HUES48 (cell line): Measurements from ENCODE around the gene HRAS.

ENCODE experiments used
- H3K27ac ChIP-seq: one replicate; pipeline ENCODE4 v1.7.0; 2013; ENCODE audit warnings: low read depth, low read length, inconsistent platforms
- H3K27me3 ChIP-seq: 2 replicates; pipeline ENCODE4 v1.6.1; 2013; ENCODE audit warnings: mild to moderate bottlenecking, low read length; ENCODE audit not compliant: control insufficient read depth, insufficient read depth
- H3K36me3 ChIP-seq: 2 replicates; pipeline ENCODE4 v1.6.1; 2013; ENCODE audit warnings: low read length; ENCODE audit not compliant: control insufficient read depth, insufficient read depth
- H3K4me1 ChIP-seq: 2 replicates; pipeline ENCODE4 v1.6.1; 2013; ENCODE audit warnings: mild to moderate bottlenecking, low read length; ENCODE audit not compliant: control insufficient read depth, insufficient read depth
- H3K4me3 ChIP-seq: 2 replicates; pipeline ENCODE4 v1.5.1; 2013; ENCODE audit warnings: mild to moderate bottlenecking, low read depth, low read length
- H3K9ac ChIP-seq: 2 replicates; pipeline ENCODE4 v1.6.1; 2013; ENCODE audit warnings: mild to moderate bottlenecking, low read depth, low read length, moderate library complexity
- H3K9me3 ChIP-seq: 2 replicates; pipeline ENCODE4 v1.6.1; 2013; ENCODE audit warnings: low read length; ENCODE audit not compliant: control insufficient read depth, insufficient read depth

Gene HRAS

GRCh38 chr11:502288-503178 is 32.8 kb downstream of the HRAS start:
- no peak overlapping the region for H3K4me3 ChIP-seq
- H3K27ac ChIP-seq = no peak overlapping the region
- peaks cover 3% of the 10 kb centered on the region; the same call in 1 of the 2 replicates for H3K9me3 ChIP-seq
- H3K4me1 ChIP-seq = peaks cover 8% of the 10 kb centered on the region
- no peaks in the 10 kb centered on the region for H3K27me3 ChIP-seq
- H3K36me3 ChIP-seq = peaks cover 37% of the 10 kb centered on the region
- H3K9ac ChIP-seq = no peak overlapping the region

- no peak overlapping the region for H3K27ac ChIP-seq
- peaks cover 9% of the 10 kb centered on the region for H3K9me3 ChIP-seq
- peaks cover 8% of the 10 kb centered on the region for H3K4me1 ChIP-seq
- no peak overlapping the region for H3K9ac ChIP-seq
- H3K36me3 ChIP-seq = peaks cover 45% of the 10 kb centered on the region
- H3K27me3 ChIP-seq = no peaks in the 10 kb centered on the region
- no peak overlapping the region for H3K4me3 ChIP-seq
Observed at GRCh38 chr11:501683-502287, 33.6 kb downstream of the HRAS start.

- H3K27me3 ChIP-seq = no peaks in the 10 kb centered on the region
- H3K9ac ChIP-seq = no peak overlapping the region
- no peak overlapping the region for H3K27ac ChIP-seq
- peaks cover 49% of the 10 kb centered on the region for H3K36me3 ChIP-seq
- H3K4me1 ChIP-seq = peaks cover 8% of the 10 kb centered on the region
- peaks cover 9% of the 10 kb centered on the region for H3K9me3 ChIP-seq
- H3K4me3 ChIP-seq = no peak overlapping the region
Observed at GRCh38 chr11:501001-501682, 34.2 kb downstream of the HRAS start.

DNA sequence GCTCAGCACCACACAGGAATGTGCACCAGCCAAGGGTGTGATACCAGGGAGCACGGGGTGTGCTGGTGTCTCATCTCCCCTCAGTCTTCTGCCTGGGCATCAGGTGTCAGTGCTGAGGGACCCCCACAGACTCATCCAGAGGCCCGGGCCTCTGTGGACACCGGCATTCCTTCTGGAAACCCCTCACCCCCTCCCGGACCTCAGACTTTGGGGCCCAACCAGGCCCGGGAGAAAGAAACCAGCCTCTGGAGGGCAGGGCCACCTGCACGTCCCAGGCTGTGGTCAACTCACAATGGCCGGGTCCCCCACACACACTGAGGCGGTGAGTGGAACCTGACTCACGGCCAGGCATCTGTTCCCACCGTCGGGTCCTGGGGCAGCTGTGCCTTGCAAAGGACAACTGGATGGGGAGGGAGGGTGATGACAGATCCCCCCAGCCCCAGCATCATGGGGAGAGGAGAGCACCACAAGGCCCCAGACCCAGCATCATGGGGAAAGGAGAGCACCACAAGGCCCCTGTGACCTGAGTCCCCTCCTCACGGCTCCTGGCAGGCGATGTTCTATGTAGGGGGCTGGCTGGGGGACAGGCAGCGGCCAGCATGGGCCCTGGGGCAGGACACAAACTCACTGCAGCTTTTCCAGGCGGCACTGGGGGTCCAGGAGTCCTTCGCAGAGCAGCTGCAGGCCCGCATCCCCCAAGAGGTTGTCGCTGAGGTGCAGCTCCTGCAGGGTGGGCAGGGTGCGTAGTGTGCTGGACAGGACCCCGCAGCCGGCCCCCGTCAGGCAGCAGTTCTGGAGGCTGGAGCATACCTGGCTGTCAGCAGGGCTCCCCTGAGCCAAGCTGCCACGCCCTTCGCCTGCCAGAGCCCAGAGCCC is 35.9 kb downstream of the HRAS start:
- Histone ChIP-seq H3K4me1 (no peaks in the 10 kb centered on the region), H3K4me3 (no peak overlapping the region), H3K27ac (no peak overlapping the region), H3K36me3 (peaks cover 62% of the 10 kb centered on the region), H3K9me3 (peaks cover 9% of the 10 kb centered on the region), H3K9ac (no peak overlapping the region), H3K27me3 (no peaks in the 10 kb centered on the region)

GRCh38 chr11:498297-499181 is 36.8 kb downstream of the HRAS start:
- no peak overlapping the region for H3K27ac ChIP-seq
- H3K4me1 ChIP-seq = no peaks in the 10 kb centered on the region
- H3K4me3 ChIP-seq = no peak overlapping the region
- no peaks in the 10 kb centered on the region for H3K27me3 ChIP-seq
- H3K36me3 ChIP-seq = peaks cover 65% of the 10 kb centered on the region
- H3K9ac ChIP-seq = no peak overlapping the region
- peaks cover 9% of the 10 kb centered on the region for H3K9me3 ChIP-seq

DNA sequence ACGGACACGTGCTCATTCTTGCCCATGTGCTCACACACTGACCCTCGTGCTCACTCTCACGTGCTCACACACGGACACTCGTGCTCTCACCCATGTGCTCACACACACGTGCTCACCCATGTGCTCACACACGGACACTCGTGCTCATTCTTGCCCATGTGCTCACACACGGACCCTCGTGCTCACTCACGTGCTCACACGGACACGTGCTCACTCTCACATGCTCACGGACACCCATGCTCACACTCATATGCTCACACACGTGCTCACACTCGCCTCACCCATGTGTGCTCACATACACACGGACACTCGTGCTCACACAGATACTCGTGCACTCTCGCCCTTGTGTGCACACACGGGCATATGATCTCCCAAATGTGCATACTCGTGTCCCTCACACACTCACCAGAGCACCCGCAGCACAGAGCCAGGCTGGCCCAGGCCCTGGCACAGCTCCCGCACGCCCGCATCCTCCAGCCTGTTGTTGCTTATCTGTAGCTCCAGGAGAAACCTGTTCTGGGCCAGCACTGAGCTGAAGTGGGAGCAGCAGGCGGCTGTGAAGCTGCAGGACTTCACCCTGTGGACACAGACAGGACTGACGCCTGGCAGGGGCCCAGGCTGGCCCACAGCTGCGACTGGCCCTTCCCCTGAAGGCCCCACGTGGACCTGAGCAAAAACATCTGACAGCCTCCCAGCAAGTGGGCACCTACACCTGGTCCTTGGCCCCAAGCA is 37.6 kb downstream of the HRAS start:
- H3K36me3 ChIP-seq = peaks cover 65% of the 10 kb centered on the region
- no peak overlapping the region for H3K27ac ChIP-seq
- H3K9ac ChIP-seq = no peak overlapping the region

DNA sequence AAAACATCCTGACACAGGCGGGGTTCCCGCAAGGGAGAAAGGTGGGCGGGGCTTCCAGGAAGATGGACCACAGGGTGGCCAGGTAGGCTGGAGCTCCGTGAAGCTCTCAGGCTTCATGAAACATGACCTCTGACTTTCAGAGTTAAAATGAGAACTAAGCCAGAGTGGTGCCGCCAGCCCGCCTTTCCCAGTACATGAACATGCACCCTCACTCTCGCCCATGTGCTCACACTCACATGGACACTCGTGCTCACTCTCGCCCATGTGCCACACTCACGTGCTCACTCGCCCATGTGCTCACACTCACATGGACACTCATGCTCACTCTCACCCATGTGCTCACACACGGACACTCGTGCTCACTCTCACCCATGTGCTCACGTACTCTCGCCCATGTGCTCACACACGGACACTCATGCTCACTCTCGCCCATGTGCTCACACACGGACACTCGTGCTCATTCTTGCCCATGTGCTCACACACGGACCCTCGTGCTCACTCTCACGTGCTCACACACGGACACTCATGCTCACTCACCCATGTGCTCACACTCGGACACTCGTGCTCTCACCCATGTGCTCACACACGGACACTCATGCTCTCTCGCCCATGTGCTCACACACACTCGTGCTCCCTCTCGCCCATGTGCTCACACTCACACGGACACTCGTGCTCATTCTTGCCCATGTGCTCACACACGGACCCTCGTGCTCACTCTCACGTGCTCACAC is 38.4 kb downstream of the HRAS start:
- peaks cover 65% of the 10 kb centered on the region for H3K36me3 ChIP-seq

More for the DNA sequence above, 37.6 kb downstream of the HRAS start:
- Histone ChIP-seq H3K27me3 (no peaks in the 10 kb centered on the region), H3K4me1 (no peaks in the 10 kb centered on the region), H3K9me3 (peaks cover 9% of the 10 kb centered on the region), H3K4me3 (no peak overlapping the region)

DNA sequence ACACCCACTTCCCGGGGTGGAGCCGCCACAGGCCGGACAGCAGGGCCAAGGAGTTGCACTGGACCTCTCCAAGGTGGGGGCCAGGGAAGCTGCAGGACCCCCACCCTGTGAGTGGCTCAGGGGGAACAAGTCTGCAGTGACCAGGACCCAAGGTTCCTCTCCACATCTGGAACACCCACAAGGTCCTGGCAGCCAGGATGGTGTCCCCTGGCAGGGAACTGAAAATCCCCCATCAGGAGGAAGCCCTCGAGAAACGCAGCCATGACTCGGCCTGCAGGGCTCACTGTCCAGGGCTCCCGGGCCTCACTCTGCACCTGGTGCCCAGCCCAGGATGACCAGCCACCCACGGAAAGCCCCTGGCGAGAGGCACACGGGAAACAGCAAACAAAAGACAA is 39.8 kb downstream of the HRAS start:
- no peak overlapping the region for H3K9ac ChIP-seq
- peaks cover 65% of the 10 kb centered on the region for H3K36me3 ChIP-seq
- peaks cover 9% of the 10 kb centered on the region for H3K9me3 ChIP-seq
- H3K27me3 ChIP-seq = no peaks in the 10 kb centered on the region
- no peaks in the 10 kb centered on the region for H3K4me1 ChIP-seq
- H3K27ac ChIP-seq = no peak overlapping the region
- H3K4me3 ChIP-seq = no peak overlapping the region

More for the DNA sequence above, 38.4 kb downstream of the HRAS start:
- Histone ChIP-seq H3K9me3 (peaks cover 9% of the 10 kb centered on the region), H3K4me1 (no peaks in the 10 kb centered on the region), H3K9ac (no peak overlapping the region), H3K4me3 (no peak overlapping the region), H3K27me3 (no peaks in the 10 kb centered on the region), H3K27ac (no peak overlapping the region)
